ENCODE measurements around the gene DAB2IP.

DAB2IP gene

DNA sequence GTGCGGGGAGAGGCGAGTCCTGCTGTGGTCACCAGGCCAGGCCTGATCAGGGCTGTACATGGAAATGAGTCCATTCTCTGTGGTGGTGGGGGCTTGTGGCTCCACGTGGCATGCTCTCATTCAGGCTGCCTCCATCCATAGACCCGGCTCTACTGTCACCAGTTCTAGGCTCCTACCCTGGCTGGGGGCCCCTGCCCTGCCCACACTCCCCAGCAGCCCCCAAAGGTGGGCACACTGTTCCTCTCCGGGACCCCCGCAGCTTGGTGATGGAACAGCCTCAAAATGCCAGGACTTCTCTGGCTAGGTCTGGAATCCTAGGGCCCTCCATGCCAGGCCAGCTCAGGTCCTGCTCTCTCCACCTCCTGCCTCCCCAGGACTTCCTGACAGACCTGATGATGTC lies 111.7 kb downstream of the DAB2IP start:
- DNase-seq (ENCODE audit: low read depth in 2 of 2), result no peak

DNA sequence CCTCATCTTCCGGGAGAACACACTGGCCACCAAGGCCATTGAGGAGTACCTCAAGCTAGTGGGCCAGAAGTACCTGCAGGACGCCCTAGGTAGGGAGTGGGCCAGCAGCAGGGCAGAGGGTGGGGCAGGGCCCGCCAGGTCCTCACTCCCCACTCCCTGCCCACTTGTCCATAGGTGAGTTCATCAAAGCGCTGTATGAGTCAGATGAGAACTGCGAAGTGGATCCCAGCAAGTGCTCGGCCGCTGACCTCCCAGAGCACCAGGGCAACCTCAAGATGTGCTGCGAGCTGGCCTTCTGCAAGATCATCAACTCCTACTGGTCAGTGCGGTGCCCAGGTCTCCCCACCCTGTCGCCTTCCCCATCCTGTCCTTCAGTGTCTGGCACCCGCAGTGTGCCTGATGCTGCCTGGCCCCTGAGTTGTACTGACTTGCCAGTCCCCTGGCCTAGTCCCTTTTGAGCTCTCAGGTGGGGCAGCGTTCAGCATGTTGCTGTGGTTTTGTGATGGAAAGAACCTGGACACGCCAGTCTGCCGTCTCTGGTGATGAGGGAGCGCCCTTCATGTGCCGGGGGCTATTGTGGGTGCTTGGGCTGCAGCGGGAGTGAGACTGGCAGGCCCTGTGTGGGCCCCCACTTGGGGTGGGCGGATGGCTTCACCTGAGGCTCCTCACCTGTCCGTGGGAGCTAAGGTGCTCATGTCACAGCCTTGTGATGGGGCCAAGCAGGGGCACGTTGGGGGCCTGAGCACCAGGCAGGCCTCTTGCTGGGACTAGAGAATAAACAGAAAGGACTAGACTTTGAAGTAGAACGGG lies 112.3 kb downstream of the DAB2IP start:
- DNase-seq (ENCODE audit: low read depth in 2 of 2), result no peak

DNA sequence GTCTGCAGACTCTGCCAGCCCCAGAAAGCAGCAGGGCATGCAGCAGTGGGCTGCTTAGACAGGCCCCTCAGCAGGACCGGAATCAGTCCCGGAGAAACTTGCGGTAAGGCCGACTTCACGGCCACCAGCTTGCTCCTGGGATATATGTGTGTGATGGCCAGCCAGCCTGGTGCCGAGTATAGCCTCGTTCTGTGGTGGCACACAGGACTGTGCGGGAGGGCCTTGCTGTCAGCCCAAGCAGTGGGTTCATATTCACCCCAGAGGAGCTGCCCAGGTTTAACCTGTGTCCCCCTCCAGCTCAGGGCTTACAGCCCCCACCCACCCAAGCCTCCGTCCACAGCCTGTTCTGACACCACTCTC lies 112.9 kb downstream of the DAB2IP start:
- DNase-seq (ENCODE audit: low read depth in 2 of 2), result no peak

DNA sequence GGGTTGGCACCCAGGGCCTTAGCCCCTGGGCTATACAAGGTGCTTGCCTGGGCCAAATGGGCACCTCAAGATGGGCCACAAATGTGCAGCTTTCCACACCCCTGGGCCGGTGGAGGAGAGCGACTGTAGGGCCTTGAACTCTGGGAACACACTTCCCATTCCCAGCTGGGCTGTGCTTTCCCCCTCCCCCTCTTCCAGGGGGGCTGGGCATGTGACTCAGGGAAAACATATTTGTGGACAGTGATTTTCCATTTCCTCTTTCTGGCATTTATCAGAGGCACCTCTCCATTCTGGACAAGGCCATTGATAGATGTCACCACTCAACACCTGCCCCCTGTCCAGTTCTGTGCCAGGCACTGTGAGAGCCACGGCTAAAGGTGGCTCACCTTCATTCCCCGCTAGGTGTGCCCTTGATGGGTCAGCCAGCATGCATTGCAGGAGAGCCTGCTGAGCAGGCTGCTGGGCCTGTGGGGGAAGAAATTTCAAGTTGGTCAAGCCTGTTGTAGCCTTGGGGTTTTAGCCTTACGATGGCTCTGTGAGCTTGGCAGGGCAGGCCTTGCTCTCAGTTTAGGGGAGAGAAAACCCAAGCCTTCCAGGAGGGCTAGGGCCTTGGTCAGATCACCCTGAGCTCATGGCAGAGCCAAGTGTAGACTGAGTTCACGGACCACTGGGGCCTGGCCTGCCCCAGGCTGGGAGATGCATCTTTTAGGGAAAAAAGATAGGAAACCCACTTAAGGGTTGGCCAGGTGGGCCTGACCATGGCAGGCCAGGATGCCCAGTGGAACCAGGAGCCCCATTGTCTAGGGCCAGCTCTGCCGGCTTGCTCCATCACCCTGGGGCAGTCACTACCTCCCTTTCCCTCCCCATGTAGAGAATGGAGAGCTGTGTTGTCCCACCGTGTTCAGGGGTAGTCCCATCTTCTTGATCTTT lies 113.9 kb downstream of the DAB2IP start:
- DNase-seq (ENCODE audit: low read depth in 2 of 2), result no peak

DNA sequence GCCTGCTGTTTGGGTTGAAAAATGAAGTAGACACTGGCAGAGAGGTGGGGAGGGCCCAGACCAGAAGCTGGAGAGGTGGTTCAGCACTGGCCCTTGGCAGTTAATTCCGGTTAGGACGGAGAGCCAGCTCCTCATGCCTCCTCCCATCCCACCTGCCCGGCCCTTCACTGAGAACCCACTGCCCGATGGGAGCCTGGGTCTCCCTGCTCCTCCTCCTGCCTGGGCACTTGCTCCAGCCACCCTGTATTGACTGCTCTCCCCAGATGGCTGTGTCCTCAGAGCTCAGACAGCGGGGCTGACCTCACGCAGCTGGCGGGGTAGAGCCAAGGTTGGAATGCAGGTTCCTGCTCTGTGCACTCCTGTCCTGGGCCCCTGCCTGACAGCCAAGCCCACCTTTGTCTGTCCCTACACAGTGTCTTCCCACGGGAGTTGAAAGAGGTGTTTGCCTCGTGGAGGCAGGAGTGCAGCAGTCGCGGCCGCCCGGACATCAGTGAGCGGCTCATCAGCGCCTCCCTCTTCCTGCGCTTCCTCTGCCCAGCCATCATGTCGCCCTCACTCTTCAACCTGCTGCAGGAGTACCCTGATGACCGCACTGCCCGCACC lies 114.7 kb downstream of the DAB2IP start:
- DNase-seq (ENCODE audit: low read depth in 2 of 2), result no peak

DNA sequence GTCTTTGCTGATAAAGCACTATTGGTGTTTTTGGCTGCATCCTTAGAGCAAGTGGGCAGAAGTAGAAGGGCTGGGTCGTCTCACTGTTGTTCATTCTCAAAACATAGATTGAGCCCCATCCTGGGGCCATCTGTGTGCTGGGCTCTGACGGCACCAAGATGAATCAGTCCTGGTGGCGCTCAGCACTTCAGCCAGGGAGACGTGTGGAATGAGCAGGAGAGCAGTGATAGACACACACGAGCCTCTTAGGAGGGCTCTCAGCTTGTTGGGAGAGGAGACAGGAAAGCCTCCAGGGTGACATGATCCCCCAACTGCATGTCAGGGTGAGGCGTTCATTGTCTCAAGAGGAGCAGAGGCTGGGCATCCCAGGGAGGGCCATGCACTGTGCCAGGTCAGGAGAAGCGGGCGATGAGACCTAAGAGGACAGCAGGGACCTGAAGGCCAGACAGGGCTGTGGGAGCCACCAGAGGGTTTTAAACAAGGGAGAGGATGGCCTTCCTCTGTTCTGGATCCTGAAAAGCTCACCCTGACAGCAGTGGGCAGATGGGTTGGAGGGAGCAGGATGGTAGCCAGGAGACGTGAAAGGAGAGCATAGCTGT lies 115.8 kb downstream of the DAB2IP start:
- no peak for DNase-seq (ENCODE audit: low read depth in 2 of 2)

DNA sequence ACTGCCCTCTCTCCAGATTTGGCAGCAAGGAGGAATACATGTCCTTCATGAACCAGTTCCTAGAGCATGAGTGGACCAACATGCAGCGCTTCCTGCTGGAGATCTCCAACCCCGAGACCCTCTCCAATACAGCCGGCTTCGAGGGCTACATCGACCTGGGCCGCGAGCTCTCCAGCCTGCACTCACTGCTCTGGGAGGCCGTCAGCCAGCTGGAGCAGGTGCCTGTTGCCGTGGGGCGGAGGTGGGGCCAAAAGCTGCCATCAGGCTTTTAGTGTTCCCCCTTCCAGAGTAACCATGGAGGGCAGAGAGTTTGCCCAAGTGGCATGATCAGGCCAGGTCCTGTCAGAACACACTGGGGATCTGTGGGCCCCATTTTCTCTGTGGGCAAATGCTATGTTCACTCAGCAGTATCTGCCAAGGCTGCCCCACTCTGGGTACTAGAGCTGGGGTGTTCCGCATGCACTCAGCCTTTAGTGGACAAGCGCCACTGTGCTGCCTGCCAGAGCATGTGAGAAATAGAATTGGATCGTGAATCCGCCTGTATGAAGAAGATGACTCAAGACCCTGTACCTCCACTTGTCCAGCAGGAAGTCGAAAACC lies 117.1 kb downstream of the DAB2IP start:
- no peak for DNase-seq (ENCODE audit: low read depth in 2 of 2)

DNA sequence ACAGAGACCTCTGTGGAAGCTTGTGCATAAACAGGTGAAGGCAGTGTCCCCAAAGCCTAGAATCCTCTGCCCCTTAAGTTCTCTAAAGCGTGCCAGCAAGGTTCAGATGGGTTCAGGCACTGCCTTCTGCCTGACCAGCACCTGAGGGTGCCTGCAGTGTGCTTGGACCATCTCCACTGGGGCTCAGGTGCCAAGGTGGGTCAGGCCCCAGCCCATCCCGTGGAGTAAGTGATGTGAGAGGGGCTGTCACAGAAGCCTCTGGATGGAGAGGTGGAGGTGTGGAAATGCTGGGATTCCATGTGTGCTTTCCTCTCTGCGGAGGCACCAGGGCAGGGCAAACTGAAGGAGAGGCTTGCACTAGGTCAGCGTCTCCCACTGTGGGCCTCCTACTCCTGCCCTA lies 118.5 kb downstream of the DAB2IP start:
- DNase-seq (ENCODE audit: low read depth in 2 of 2), result no peak

DNA sequence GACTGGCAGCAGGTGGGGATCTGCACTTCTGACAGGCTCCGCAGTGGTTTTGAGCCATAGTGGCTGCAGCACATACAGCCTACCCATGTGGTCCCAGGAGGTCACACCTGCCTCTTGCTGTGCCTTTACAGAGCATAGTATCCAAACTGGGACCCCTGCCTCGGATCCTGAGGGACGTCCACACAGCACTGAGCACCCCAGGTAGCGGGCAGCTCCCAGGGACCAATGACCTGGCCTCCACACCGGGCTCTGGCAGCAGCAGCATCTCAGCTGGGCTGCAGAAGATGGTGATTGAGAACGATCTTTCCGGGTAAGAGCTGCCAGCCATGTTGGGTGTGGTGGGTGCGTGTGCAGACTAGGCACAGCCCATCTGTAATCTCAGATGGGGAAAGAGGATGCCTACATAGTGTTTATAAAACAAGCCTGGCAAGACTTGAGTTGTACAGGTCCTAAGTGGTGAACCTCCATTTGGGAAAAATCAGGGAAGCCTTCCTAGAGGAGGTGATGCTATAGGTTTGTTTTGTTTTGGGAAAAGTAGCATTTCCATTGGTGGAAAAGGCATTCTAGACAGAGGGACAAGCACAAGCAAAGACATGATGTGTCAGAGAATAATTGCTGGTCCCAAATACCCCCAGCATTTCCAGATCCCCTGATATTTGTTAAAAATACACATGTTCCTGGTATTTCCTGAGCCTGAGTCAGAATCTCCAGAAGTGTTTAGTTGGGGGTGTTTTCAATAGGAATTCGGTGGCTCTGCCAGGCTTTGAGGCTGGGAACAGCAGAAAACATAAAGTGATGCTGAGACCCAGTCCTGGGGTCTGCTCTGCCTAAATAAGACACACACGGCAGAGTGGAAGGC lies 119.2 kb downstream of the DAB2IP start:
- DNase-seq (ENCODE audit: low read depth in 2 of 2), result no peak

DNA sequence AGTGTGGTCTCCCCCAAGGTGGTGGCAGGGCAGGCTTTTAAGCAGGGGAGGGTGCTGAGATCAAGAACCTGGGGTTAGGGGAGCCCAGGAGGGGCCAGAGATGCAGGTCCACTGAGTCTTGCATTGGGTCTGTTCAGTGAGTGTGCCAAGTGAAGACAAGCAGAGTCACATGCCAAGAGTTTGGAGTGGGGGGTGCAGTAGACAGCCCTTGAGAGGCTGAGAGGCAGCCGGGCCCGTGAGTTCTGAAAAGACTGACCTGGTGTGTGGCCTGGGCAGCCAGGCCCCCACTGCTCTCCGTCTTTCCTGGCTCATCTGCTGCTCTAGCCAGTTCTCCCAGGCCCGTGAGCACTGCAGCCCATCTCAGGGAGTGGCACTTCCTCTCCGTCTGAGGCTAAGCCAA lies 120.0 kb downstream of the DAB2IP start:
- no peak for DNase-seq (ENCODE audit: low read depth in 2 of 2)

DNA sequence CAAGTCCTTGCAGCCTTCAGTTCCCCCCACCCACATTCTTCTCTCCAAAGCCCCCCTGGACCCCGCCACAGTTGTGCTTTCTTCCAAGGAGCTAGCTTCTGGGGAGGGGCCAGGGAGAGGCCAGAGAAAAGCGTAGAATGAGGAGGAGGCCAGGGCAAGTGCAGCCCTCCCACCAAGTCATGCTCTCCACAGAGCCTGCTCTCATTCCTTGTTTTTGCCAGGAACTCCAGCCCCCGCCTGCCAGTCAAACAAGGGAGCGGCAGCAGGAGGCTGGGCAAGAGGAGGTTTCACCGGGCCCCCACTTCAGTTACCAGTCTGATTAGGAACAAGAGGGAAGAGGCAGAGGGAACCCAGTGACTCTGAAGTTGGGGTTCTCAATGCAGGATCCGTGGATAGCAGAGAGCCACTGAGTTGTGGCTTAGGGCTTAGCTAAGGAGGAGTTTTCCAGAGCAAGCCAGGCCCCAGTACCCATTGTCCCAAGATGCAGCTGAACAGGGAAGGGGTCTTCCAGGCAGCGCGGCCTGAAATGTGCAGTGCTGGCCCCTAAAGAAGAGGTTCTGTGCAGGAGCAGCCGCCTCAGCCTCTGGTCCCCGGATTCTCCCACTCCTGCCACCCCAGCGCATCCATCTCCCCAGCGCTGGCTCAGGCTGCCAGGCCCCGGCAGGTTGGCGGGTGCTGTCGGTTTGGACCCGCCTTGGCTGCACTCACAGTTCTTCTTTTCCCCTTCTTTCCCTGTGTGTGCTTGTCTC lies 120.6 kb downstream of the DAB2IP start:
- DNase-seq (ENCODE audit: low read depth in 2 of 2), result no peak

DNA sequence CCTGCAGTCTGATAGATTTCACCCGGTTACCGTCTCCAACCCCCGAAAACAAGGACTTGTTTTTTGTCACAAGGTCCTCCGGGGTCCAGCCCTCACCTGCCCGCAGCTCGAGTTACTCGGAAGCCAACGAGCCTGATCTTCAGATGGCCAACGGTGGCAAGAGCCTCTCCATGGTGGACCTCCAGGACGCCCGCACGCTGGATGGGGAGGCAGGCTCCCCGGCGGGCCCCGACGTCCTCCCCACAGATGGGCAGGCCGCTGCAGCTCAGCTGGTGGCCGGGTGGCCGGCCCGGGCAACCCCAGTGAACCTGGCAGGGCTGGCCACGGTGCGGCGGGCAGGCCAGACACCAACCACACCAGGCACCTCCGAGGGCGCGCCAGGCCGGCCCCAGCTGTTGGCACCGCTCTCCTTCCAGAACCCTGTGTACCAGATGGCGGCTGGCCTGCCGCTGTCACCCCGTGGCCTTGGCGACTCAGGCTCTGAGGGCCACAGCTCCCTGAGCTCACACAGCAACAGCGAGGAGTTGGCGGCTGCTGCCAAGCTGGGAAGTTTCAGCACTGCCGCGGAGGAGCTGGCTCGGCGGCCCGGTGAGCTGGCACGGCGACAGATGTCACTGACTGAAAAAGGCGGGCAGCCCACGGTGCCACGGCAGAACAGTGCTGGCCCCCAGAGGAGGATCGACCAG lies 121.3 kb downstream of the DAB2IP start:
- no peak for DNase-seq (ENCODE audit: low read depth in 2 of 2)

DNA sequence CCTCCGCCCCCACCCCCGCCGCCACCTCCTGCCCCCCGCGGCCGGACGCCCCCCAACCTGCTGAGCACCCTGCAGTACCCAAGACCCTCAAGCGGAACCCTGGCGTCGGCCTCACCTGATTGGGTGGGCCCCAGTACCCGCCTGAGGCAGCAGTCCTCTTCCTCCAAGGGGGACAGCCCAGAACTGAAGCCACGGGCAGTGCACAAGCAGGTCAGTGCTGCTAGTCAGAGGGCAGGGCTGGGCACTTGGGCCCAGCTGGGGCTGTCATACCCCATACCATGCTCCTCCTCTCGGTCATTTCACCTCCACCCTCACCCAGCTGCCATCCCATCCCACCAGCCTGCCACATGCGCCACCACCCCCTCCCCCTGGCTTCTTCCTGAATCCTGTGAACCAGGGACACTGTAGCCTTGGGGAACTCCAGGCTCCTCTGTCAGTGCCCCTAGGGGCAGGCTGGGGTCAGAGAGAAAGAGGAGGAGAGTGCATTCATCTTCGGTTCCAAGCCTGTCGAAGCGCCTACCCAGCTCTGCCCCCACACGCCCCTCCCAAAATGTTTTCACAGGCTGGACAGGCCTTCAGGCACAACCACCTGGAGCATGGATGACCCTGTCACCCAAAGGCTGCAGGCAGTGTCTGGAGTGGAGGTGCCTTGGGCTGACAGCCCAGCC lies 122.0 kb downstream of the DAB2IP start:
- no peak for DNase-seq (ENCODE audit: low read depth in 2 of 2)

DNA sequence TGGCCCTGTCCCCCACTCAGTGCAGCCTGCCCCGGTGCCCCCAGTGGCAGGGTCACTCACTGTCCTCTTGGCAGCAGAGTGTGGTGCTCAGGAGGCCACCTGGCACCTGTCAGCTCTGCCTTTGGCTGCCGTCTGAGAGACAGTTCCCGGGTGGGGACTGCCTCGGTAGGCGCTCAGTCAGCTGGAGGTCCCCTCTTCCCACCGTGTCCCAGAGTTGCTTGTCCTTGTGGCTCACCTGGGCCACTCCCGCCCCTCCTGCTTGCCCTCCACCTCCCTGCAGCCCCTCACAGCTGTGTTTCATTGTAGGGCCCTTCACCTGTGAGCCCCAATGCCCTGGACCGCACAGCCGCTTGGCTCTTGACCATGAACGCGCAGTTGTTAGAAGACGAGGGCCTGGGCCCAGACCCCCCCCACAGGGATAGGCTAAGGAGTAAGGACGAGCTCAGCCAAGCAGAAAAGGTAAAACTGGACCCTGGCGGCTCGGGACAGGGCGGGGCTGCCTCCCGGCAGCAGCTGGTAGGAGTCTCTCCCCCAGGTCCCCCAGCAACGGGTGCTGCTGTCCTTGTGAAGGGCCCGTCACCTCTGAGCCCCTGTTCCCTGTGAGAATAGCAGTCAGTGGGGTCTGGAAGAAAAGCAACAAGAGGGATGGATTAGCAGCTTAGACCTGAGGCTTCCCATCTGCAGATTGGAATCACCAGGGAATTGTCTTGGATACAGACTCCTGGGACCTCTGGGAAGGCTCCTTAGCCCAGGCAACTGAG lies 122.7 kb downstream of the DAB2IP start:
- no peak for DNase-seq (ENCODE audit: low read depth in 2 of 2)

DNA sequence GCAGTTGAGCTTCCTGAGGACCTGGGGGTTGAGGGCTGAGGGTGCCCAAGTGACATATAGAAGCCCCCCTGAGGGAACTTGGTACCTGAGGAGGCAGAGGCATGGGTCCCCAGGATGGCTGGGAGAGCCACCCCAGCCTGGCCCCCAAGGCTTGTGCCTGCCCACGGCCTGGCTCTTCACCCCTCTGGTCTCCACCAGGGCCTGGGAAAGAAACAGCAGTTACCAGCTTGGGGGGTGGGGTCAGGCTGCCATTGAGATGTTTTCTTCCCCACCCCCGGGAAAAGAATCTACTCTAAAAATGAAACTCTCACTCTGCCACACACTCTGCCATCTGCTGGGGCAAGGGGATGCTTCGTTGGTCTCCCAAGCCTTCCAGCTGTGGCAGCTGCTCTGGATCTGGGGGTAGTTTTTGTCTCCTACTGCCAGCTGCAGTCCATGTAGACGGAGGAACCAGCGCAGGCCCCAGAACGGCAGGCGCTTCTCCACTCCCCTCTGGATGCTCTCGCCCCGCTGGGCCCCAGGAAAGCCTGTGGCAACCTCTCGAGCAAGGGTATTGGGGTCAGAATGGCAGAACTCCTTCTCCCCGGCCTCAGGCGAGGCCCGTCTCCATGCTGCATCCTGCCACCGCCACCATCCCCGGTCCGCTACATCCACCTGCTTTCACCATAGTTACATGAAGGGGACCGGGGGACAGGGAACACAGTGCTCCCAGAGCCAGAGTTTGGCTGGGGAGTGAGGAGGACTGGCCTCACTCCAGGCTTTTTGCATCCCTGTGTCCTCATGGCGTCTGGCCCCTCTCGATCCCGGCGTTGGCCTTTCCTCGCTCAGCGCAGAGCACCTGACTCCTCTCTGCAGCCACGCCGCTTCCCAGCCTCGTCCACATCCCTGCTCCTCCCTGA lies 123.5 kb downstream of the DAB2IP start:
- no peak for DNase-seq (ENCODE audit: low read depth in 2 of 2)

DNA sequence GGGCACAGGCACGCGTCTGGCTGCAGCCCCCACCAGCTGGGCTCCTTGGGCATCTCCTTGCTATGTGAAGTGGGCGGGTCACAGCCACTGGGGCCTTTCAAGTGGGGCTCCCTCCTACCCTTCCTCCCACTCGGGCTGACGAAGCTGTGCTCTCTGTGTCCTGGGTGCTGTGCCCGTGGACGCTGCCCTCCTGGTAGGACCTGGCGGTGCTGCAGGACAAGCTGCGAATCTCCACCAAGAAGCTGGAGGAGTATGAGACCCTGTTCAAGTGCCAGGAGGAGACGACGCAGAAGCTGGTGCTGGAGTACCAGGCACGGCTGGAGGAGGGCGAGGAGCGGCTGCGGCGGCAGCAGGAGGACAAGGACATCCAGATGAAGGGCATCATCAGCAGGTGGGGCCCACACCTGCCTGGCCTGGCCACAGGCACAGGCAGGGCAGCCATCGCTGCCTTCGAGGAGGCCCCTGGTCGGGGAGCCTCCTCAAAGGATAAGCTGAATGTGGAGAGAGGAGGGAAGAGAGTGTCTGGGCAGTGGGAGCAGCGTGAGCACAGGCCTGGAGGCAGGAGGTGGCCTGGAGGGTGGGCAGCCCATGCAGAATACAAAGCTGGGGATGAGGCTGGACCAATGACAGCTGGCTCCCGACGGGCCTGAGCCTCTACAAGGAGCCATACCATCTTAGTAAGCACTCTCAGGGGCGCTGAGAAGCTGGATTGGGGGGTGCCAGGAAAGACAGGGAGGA lies 124.7 kb downstream of the DAB2IP start:
- DNase-seq (ENCODE audit: low read depth in 2 of 2), result no peak

Measured in stimulated activated CD4-positive, alpha-beta T cell treated with anti-CD3 and anti-CD28 coated beads, Interleukin-4, amount 100 ng/mL, for 48 hours (primary cell).